Prostate gland (tissue), 2 donors: Measurements from ENCODE around the gene BTBD17.

Source experiments
- POLR2A ChIP-seq: fragments of 450-650 bp; IDR thresholded peaks from one replicate; pipeline ENCODE4 v1.6.1; 2016; ENCODE audit warnings: antibody characterized with exemption, mild to moderate bottlenecking
- POLR2AphosphoS5 ChIP-seq: sonication (generic); formaldehyde crosslinking; IDR thresholded peaks from one replicate; pipeline ENCODE4 v1.6.1; 2017; ENCODE audit warnings: antibody characterized with exemption
- TF ChIP-seq, protein P1 (sequence below), 4 experiments: fragments of 200-600 bp in 2 of 4; fragments of 450-650 bp in 2 of 4; sonication (generic) in 2 of 4; IDR thresholded peaks; 1 replicate in 3 of 4; 2 replicates in 1 of 4; pipeline ENCODE4 v1.5.1; 2016 to 2019; ENCODE audit warnings: antibody characterized with exemption in 4 of 4, mild to moderate bottlenecking in 2 of 4, moderate library complexity in 2 of 4

DNA sequence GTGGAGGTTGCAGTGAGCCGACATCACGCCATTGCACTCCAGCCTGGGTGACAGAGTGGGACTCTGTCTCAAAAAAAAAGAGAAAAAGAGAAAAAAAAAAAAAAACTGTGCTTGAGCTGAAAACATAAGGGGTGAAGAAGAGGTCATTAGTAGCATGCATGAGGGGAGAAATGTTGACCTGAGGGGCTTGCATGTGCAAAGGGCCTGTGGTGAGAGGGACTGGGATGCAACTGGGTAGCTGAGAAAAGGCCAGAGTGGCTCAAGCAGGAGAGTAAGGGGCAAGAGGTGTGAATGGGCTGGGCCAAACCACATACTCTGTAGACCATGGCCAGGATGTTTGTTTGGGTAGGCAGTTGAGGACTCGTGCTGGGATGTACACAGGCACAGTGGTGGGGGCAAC, 32.3 kb downstream of the BTBD17 start:
- TF ChIP-seq, protein P1, sequence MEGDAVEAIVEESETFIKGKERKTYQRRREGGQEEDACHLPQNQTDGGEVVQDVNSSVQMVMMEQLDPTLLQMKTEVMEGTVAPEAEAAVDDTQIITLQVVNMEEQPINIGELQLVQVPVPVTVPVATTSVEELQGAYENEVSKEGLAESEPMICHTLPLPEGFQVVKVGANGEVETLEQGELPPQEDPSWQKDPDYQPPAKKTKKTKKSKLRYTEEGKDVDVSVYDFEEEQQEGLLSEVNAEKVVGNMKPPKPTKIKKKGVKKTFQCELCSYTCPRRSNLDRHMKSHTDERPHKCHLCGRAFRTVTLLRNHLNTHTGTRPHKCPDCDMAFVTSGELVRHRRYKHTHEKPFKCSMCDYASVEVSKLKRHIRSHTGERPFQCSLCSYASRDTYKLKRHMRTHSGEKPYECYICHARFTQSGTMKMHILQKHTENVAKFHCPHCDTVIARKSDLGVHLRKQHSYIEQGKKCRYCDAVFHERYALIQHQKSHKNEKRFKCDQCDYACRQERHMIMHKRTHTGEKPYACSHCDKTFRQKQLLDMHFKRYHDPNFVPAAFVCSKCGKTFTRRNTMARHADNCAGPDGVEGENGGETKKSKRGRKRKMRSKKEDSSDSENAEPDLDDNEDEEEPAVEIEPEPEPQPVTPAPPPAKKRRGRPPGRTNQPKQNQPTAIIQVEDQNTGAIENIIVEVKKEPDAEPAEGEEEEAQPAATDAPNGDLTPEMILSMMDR (IDR thresholded peaks at IDR 0.05) = no peak
- TF ChIP-seq POLR2AphosphoS5 (no peak), POLR2A (no peak)
